ENCODE results near the gene A2M. TPM values are rescaled to one million over a fixed set of nuclear protein-coding genes. Genes with fewer than 3 reads are reported as not detected.

The A2M gene
- total RNA-seq, 2 donors from 2014 or later = 105 to 201 TPM

- intact Hi-C loops (cut with DNase I) = no loop called here
- Histone ChIP-seq H3K9ac (ENCODE audit: low read depth in 2 of 2, low read length in 2 of 2) (no peak overlapping the region), H3K4me1 (no peaks in the 10 kb centered on the region), H3K4me3 (no peak overlapping the region), H3K27ac (no peak overlapping the region), H3K36me3 (no peaks in the 10 kb centered on the region), H3K27me3 (no peaks in the 10 kb centered on the region), H3K9me3 (no peaks in the 10 kb centered on the region)
- no peak for DNase-seq
- no peak for TF ChIP-seq CTCF (IDR thresholded peaks at IDR 0.05)
Measured at GRCh38 chr12:9079082-9079481, 36.6 kb downstream of the A2M start.

- Histone ChIP-seq H3K4me3 (no peak overlapping the region), H3K9ac (ENCODE audit: low read depth in 2 of 2, low read length in 2 of 2) (no peak overlapping the region), H3K36me3 (no peaks in the 10 kb centered on the region), H3K27me3 (no peaks in the 10 kb centered on the region), H3K4me1 (no peaks in the 10 kb centered on the region), H3K9me3 (no peaks in the 10 kb centered on the region), H3K27ac (no peak overlapping the region)
- intact Hi-C loops (cut with DNase I) = no loop called here
- DNase-seq = no peak
- no peak for TF ChIP-seq CTCF (IDR thresholded peaks at IDR 0.05)
Measured at GRCh38 chr12:9077152-9078031, 38.3 kb downstream of the A2M start.

GRCh38 chr12:9076733-9077132 is 39.0 kb downstream of the A2M start:
- H3K27ac ChIP-seq = no peak overlapping the region
- no peaks in the 10 kb centered on the region for H3K36me3 ChIP-seq
- no peak for DNase-seq
- no peak overlapping the region for H3K4me3 ChIP-seq
- no peak overlapping the region for H3K9ac ChIP-seq (ENCODE audit: low read depth in 2 of 2, low read length in 2 of 2)
- no peak for TF ChIP-seq CTCF (IDR thresholded peaks at IDR 0.05)
- H3K9me3 ChIP-seq = no peaks in the 10 kb centered on the region
- intact Hi-C loops (cut with DNase I) = no loop called here
- no peaks in the 10 kb centered on the region for H3K27me3 ChIP-seq
- H3K4me1 ChIP-seq = no peaks in the 10 kb centered on the region

GRCh38 chr12:9075138-9075535 is 40.6 kb downstream of the A2M start:
- Histone ChIP-seq H3K9ac (ENCODE audit: low read depth in 2 of 2, low read length in 2 of 2) (no peak overlapping the region), H3K4me1 (no peaks in the 10 kb centered on the region), H3K27me3 (no peaks in the 10 kb centered on the region), H3K27ac (no peak overlapping the region), H3K4me3 (no peak overlapping the region), H3K9me3 (no peaks in the 10 kb centered on the region), H3K36me3 (no peaks in the 10 kb centered on the region)
- TF ChIP-seq CTCF (IDR thresholded peaks at IDR 0.05) = no peak
- intact Hi-C loops (cut with DNase I) = no loop called here
- no peak for DNase-seq

GRCh38 chr12:9074484-9075137 is 41.1 kb downstream of the A2M start:
- intact Hi-C loops (cut with DNase I) = no loop called here
- no peaks in the 10 kb centered on the region for H3K36me3 ChIP-seq

More at GRCh38 chr12:9074484-9075137, 41.1 kb downstream of the A2M start:
- no peak overlapping the region for H3K27ac ChIP-seq
- no peaks in the 10 kb centered on the region for H3K27me3 ChIP-seq
- no peak overlapping the region for H3K9ac ChIP-seq (ENCODE audit: low read depth in 2 of 2, low read length in 2 of 2)
- no peaks in the 10 kb centered on the region for H3K9me3 ChIP-seq
- DNase-seq = no peak
- H3K4me1 ChIP-seq = no peaks in the 10 kb centered on the region
- no peak for TF ChIP-seq CTCF (IDR thresholded peaks at IDR 0.05)
- H3K4me3 ChIP-seq = no peak overlapping the region

Measured in colonic mucosa (tissue), 4 donors.